HL-60/S4 treated with phorbol 12-myristate 13-acetate at 8.2 ng/mL for 4 days and 3 days (cell line): ENCODE measurements around the gene SHH.

Experiments
- in situ Hi-C: fragments of 300-500 bp; cut with MboI; formaldehyde crosslinking; loops from 2 replicates; pipeline ENCODE4 v1.15.0; 2022; ENCODE audit warnings: low sequenced_read_pairs

The SHH gene

GRCh38 chr7:155821851-155822250 is 9.6 kb upstream of the SHH start:
- in situ Hi-C loops, result loop anchor here (25.0 kb wide), 1 partner anchor 990 kb away; no protein-coding TSS in a partner anchor

- in situ Hi-C loops, result loop anchor here (25.0 kb wide), 1 partner anchor 992 kb away; no protein-coding TSS in a partner anchor
Observed at GRCh38 chr7:155820788-155821187, 8.5 kb upstream of the SHH start.

GRCh38 chr7:155820246-155820645 is 8.0 kb upstream of the SHH start:
- in situ Hi-C loops, result loop anchor here (25.0 kb wide), 1 partner anchor 992 kb away; no protein-coding TSS in a partner anchor

DNA sequence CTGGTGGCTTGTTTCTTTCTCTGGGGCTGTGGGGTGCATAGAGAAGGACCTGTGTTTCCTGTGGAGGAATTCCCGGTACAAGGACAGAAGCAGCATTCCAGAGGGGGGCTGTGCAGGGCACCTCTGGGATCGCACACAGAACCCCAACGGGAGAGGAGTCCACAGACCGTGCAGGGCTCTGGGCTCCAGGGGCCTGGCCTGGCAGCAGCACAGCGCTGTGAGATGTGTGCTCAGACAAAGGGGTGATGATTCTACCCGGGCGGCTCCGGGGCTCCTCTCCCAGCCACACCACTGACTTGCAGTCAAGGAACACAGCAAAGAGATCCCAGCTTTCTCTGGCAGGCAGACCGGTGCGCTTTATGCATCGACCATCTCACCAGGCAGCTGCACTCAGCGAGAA is 6.9 kb upstream of the SHH start:
- in situ Hi-C loops, result loop anchor here (25.0 kb wide), 1 partner anchor 993 kb away; no protein-coding TSS in a partner anchor

DNA sequence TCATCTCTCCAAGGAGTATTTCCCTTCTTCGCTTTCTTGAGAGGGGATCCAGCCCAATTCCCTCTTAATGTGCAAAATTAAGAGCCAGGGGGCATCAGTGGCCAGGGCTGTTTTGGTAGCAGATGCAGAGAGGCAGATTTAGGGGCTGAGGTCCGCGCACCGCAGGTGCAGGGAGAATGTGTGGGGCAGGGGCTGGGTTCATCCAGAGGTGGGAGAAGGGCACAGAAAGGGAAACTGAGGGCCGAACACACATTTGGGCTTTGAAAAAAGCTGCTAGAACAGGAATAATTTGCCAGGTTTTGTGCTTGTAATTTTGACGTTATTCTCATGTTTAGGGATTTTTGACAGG is 6.5 kb upstream of the SHH start:
- in situ Hi-C loops, result loop anchor here (25.0 kb wide), 1 partner anchor 994 kb away; no protein-coding TSS in a partner anchor

GRCh38 chr7:155818154-155818819 is 6.0 kb upstream of the SHH start:
- in situ Hi-C loops, result loop anchor here (25.0 kb wide), 1 partner anchor 994 kb away; no protein-coding TSS in a partner anchor

GRCh38 chr7:155817515-155817914 is 5.3 kb upstream of the SHH start:
- in situ Hi-C loops, result loop anchor here (25.0 kb wide), 1 partner anchor 995 kb away; no protein-coding TSS in a partner anchor

DNA sequence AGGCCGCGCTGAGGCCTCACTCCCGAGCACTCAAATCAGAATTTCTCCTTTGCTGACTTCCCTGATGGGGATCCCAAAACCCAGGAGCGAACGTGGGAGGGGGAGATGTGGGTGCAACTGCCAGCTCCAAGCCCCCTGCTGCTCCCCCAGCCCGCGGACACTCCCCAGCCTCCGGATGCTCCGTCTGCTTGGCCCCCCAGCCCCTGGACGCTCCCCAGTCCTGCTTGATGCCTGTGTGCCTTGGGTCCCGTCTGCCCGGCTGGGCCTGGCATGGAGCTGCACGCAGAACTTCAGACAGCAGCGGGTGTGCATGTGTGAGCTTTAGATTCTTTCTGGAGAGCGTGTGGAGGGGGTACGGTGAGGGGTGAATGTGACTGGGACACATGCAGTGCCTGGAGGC is 4.7 kb upstream of the SHH start:
- in situ Hi-C loops, result loop anchor here (25.0 kb wide), 1 partner anchor 995 kb away; no protein-coding TSS in a partner anchor

GRCh38 chr7:155816192-155816508 is 3.9 kb upstream of the SHH start:
- in situ Hi-C loops, result loop anchor here (25.0 kb wide), 1 partner anchor 996 kb away; no protein-coding TSS in a partner anchor

GRCh38 chr7:155815332-155816191 is 3.3 kb upstream of the SHH start:
- in situ Hi-C loops, result loop anchor here (25.0 kb wide), 1 partner anchor 997 kb away; no protein-coding TSS in a partner anchor

- in situ Hi-C loops, result loop anchor here (25.0 kb wide), 1 partner anchor 998 kb away; no protein-coding TSS in a partner anchor
Observed at GRCh38 chr7:155814316-155815276, 2.3 kb upstream of the SHH start.

GRCh38 chr7:155813546-155814315 is 1.5 kb upstream of the SHH start:
- in situ Hi-C loops, result loop anchor here (25.0 kb wide), 1 partner anchor 999 kb away; no protein-coding TSS in a partner anchor

- in situ Hi-C loops, result loop anchor here (25.0 kb wide), 1 partner anchor 999 kb away; no protein-coding TSS in a partner anchor
Observed at GRCh38 chr7:155813125-155813524, 862 bp upstream of the SHH start.

GRCh38 chr7:155811560-155811894 is 736 bp downstream of the SHH start:
- in situ Hi-C loops, result loop anchor here (25.0 kb wide), 1 partner anchor 1001 kb away; no protein-coding TSS in a partner anchor

DNA sequence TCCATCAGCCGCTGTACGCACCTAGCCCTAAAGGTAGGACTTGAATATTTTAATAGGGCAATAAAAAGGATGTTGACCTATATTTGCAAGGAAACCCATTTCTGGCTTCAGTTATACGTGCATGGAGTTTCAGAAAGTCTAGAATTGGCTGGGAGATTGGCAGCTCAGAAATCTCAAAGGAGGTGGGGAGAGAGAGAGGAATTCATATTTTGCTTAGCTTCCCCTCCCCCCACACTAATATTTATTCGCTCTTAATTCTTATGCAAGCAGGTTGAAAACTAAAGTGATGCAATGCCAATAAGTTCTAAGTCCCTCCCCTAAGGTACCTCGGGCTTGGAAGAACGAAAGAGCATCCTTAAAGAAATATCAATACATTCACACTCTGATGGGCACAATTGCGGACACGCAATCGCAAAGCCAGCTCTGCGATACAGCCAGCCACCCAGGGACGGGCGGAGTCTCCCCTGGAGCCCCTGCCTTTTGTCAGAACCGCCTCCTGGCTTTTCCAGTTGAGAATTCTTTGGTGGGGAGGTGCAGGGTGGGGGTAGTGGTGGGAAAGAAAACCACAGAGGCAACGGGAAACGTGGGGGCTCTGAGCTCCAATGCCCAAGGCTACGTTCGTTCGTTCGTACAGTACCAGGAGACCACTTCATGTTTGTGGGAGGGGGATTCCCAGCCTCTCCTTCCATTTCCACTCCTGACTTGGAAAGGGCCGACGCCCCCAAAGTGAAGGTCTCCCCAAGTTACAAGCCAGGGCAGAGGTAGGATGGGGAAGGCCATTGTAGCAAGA is 1.3 kb downstream of the SHH start:
- in situ Hi-C loops, result loop anchor here (25.0 kb wide), 1 partner anchor 1001 kb away; no protein-coding TSS in a partner anchor

GRCh38 chr7:155809947-155810769 is 2.1 kb downstream of the SHH start:
- in situ Hi-C loops, result loop anchor here (25.0 kb wide), 1 partner anchor 1002 kb away; no protein-coding TSS in a partner anchor

DNA sequence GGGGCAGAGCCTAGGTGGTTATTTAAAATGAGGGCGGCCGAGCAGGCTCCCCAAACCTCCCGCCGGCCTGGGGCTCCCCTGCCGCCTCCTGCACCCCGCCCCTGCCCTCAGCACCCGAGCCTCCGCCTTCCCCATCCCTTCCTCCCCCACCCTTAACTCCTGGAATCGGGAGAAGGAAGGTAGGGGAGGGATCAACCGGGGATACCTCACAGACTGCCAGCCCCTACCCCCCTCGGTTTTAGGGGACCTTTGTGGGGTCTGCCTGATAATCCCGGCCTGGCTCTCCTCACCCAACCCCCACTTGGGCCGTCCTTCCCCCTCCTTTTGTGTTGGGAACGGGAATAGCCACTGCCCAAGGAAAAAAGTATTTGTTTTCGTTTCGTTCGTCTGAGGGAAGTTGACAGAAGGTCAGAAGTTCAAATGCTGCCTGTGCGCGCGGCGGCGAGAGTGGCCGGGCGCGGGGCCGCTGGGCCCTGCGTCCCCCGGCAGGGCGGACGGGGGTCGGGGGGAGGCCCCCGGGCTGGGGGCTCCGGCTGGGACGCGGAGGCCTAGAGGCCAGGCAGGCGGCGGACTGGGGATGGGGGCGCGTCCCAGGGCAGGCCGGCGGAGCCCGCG is 2.8 kb downstream of the SHH start:
- in situ Hi-C loops, result loop anchor here (25.0 kb wide), 1 partner anchor 1003 kb away; no protein-coding TSS in a partner anchor
